HG02885 (cell line): ENCODE measurements around the gene ABCB7.
A peak's percentile ranks its signal among the peaks of the same experiment; 100 is the strongest.
"Not testable (repeated sequence)": the region's sequence is repeated elsewhere in the genome, so short reads cannot be mapped to it uniquely, and the experiment has no call there.

Experiments
- ATAC-seq: cut with Tn5 transposase; IDR thresholded peaks from one replicate; pipeline ENCODE4 v1.9.1; 2021; ENCODE audit warnings: mild to moderate bottlenecking; ENCODE audit not compliant: unreplicated experiment, poor library complexity

ABCB7 gene

GRCh38 chrX:75155827-75156525 lies at the start of gene ABCB7:
Gene ABCB7, minus strand, starts transcription at chrX:75156283. Its CDS starts 11 bp downstream, at chrX:75156272.
- ATAC-seq: peak; percentile 88

DNA sequence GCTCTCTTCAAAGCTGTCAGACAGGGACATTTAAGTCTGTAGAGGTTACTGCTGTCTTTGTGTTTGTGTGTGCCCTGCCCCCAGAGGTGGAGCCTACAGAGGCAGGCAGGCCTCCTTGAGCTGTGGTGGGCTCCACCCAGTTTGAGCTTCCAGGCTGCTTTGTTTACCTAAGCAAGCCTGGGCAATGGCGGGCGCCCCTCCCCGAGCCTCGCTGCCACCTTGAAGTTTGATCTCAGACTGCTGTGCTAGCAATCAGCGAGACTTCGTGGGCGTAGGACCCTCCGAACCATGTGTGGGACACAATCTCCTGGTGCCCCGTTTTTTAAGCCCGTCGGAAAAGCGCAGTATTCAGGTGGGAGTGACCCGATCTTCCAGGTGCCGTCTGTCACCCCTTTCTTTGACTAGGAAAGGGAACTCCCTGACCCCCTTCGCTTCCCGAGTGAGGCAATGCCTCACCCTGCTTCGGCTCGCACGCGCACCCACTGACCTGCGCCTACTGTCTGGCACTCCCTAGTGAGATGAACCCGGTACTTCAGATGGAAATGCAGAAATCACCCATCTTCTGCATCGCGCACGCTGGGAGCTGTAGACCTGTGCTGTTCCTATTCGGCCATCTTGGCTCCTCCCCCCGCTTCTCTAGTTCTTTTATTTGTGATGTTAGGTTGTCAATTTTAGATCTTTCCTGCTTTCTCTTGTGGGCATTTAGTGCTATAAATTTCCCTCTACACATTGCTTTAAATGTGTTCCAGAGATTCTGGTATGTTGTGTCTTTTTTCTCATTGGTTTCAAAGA lies 32.5 kb upstream of the ABCB7 start:
- ATAC-seq: not testable (repeated sequence)

GRCh38 chrX:75181721-75182120 lies 25.6 kb upstream of the ABCB7 start:
- no peak for ATAC-seq

- ATAC-seq: not testable (repeated sequence)
Measured at GRCh38 chrX:75179536-75180293, 23.6 kb upstream of the ABCB7 start.

DNA sequence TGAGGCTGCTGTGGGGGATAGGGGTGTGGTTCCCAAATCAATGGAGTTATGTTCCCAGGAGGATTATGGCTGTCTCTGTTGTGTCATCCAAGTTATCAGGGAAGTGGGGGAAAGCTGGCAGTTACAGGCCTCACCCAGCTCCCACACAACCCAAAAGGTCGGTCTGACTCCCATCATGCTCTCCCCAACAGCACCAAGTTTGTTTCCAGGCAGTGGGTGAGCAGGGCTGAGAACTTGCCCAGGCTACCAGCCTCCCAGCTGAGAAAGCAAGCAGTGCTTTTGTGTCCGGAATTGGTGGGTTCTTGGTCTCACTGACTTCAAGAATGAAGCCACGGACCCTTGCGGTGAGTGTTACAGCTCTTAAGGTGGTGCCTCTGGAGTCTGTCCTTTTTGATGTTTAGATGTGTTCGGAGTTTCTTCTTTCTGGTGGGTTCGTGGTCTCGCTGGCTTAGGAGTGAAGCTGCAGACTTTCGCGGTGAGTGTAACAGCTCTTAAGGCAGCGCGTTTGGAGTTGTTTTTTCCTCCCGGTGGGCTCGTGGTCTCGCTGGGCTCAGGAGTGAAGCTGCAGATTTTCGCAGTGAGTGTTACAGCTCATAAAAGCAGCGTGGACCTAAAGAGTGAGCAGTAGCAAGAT lies 16.3 kb upstream of the ABCB7 start:
- ATAC-seq: not testable (repeated sequence)

GRCh38 chrX:75158054-75158453 lies 2.0 kb upstream of the ABCB7 start:
- no peak for ATAC-seq

DNA sequence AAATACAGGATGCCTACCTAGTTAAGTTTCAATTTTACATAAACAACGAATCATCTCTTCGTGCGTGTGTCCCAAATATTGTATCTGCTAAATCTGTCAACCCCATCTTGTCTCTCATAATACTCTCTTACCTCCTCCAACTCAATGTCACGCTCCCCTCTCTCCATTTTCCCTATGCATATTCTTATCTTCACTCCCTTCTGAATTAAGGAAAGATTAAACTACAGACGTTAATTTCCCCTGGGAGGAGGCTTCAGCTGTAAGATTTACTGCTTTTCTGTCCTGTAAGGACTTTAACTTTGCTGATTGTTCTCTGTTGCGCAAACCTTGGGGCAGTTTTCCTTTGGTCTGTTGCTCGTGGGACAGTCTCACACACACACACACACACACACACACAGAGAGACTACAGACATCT lies 455 bp upstream of the ABCB7 start:
- ATAC-seq: no peak

GRCh38 chrX:75155447-75155826 lies 646 bp downstream of the ABCB7 start:
- peak; percentile 60 for ATAC-seq

- ATAC-seq: no peak
Measured at GRCh38 chrX:75154871-75155270, 1.2 kb downstream of the ABCB7 start.

GRCh38 chrX:75151827-75152592 lies 4.1 kb downstream of the ABCB7 start:
- ATAC-seq: no peak

- ATAC-seq: no peak
Measured at GRCh38 chrX:75149654-75150053, 6.4 kb downstream of the ABCB7 start.

- no peak for ATAC-seq
Measured at GRCh38 chrX:75132672-75133071, 23.4 kb downstream of the ABCB7 start.

GRCh38 chrX:75131973-75132627 lies 24.0 kb downstream of the ABCB7 start:
- no peak for ATAC-seq

GRCh38 chrX:75129069-75129468 lies 27.0 kb downstream of the ABCB7 start:
- not testable (repeated sequence) for ATAC-seq

- no peak for ATAC-seq
Measured at GRCh38 chrX:75118296-75118695, 37.8 kb downstream of the ABCB7 start.

DNA sequence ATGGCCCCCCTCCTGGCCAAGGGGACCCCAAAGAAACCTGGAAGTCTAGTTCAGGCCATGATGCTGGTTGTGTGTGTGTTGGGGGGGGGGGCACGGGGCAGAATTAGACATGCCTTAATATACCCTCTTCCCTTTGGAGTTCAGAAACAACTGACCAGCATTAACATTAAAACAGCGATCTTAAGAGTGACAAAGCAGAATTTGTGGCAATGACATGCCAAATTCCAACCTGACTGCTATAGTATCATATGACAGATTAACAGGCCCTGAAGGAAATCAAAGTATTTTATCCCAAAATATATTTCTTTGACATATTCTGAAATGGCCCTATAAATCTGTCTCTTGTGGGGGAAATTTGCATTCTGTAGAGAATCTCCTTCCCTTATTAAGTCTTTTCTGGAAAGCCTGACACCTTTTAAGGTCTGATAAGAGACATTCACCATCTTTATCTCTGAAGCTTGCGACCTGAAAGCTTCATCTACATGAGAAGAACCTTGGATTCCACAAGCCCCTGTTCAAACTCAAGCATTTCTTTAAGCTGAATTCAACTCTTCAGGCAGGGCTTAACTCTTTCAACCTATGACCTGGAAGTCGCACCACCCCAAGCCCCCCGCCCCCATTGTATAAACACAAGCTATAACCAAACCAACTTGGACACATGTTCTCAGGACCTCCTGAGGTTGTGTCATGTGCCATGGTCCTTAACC lies 40.2 kb downstream of the ABCB7 start:
- ATAC-seq: no peak

DNA sequence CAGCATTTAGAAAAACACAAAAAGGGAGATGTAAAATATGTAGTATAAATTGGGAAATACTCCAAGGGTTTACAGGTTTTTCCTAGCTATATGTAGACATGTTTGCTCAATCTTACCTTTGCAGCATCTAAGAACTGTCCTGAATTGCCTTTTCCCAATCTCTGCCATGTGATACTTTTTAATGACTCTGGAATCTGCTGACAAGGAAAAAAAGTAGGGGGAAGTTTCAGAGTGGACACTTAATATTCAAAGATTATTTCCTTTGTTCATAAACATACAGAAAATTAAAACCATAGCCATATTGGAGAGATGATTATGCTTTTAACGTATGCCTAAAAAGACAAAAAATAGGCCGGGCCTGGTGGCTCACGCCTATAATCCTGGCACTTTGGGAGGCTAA lies 41.4 kb downstream of the ABCB7 start:
- ATAC-seq: no peak

DNA sequence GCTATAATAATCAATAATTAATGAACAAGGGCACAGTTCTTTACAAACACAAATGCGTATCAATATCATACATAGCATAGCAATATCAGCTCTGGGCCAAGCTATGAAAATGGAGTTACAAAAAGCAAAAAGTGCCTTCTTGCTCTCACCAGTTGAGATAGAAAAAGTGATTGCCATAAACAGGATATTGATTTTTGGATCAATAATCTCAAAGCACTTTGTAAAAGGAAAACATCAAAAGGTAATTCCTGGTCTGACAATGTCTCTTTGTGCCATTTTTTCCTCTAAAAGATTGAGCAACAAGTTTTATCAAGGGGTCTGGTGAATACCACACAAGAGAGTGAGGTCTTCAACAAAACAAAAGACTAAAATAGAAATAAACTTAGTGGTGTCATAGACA lies 42.4 kb downstream of the ABCB7 start:
- ATAC-seq: no peak
